ENCODE data around the gene MAP4K5. TPM values are rescaled to one million over a fixed set of nuclear protein-coding genes. Genes with fewer than 3 reads are reported as not detected.

MAP4K5 gene
- total RNA-seq, 1 experiment from 2014 or later = 73.5 TPM

DNA sequence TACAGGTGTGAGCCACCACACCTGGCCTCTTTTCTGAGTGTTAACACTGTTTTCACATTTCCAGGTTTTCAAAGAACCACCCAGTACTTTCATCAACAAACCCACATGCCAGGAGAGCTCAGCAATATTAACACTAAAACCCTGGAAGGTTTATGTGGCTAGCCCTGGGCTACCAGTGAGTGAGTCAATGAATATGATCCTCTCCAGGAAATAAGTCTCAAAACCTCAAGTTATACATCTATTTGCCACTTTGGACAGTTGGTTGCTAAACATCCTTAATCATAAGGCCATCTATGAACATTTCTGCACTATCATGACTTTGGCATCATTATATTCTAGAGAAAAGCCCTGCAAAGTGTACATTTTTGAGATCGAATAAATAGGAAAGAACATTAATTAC is 129.4 kb downstream of the MAP4K5 start:
- H3K27me3 ChIP-seq (ENCODE audit: low read length) = no peaks in the 10 kb centered on the region
- no peaks in the 10 kb centered on the region for H3K36me3 ChIP-seq (ENCODE audit: insufficient read depth, low read length)
- no peaks in the 10 kb centered on the region for H4K20me1 ChIP-seq (ENCODE audit: insufficient read depth, low read depth, low read length)
- H3K4me1 ChIP-seq (ENCODE audit: low read length) = peaks cover 25% of the 10 kb centered on the region
- H3K27ac ChIP-seq (ENCODE audit: low read length) = no peak overlapping the region
- H3K4me3 ChIP-seq (ENCODE audit: low read length) = no peak overlapping the region
- no peaks in the 10 kb centered on the region for H3K9me3 ChIP-seq (ENCODE audit: low read length)
- H3K9ac ChIP-seq (ENCODE audit: low read length) = no peak overlapping the region
- no peaks in the 10 kb centered on the region for H3K79me2 ChIP-seq (ENCODE audit: low read length)
- H2AFZ ChIP-seq (ENCODE audit: low read length) = no peak overlapping the region
- DNase-seq = no peak
- H3K9me2 ChIP-seq (replicated peaks; ENCODE audit: insufficient read depth, low read length) = no peaks in the 10 kb centered on the region
- no peak overlapping the region for H3K4me2 ChIP-seq (ENCODE audit: low read depth, low read length, poor library complexity, severe bottlenecking)

DNA sequence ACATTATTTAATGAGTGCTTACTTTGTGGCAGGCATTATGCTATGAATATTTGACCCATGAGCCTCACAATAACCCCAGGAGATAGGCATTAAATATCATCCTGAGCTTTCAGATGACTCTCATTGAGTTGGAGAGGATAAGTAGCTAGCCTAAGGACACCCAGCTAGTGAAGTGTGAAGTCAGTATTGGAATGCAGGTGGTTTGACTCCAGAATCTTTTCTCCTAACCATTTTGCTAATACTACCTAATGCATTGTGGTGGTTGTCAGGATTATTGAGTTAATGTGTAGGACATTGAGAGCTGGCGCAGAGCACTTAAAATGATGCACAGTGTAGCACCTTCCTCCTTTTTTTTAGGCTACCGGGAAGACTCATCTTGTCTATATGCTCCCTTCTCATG is 131.9 kb downstream of the MAP4K5 start:
- no peak for DNase-seq
- Histone ChIP-seq H4K20me1 (ENCODE audit: insufficient read depth, low read depth, low read length) (no peaks in the 10 kb centered on the region), H3K36me3 (ENCODE audit: insufficient read depth, low read length) (no peaks in the 10 kb centered on the region), H3K9me2 (replicated peaks; ENCODE audit: insufficient read depth, low read length) (no peaks in the 10 kb centered on the region), H3K4me2 (ENCODE audit: low read depth, low read length, poor library complexity, severe bottlenecking) (no peak overlapping the region), H3K4me3 (ENCODE audit: low read length) (no peak overlapping the region), H3K79me2 (ENCODE audit: low read length) (peaks cover 4% of the 10 kb centered on the region), H3K27ac (ENCODE audit: low read length) (no peak overlapping the region), H3K4me1 (ENCODE audit: low read length) (peaks cover 46% of the 10 kb centered on the region), H3K9ac (ENCODE audit: low read length) (no peak overlapping the region), H3K27me3 (ENCODE audit: low read length) (no peaks in the 10 kb centered on the region), H3K9me3 (ENCODE audit: low read length) (no peaks in the 10 kb centered on the region), H2AFZ (ENCODE audit: low read length) (no peak overlapping the region)

DNA sequence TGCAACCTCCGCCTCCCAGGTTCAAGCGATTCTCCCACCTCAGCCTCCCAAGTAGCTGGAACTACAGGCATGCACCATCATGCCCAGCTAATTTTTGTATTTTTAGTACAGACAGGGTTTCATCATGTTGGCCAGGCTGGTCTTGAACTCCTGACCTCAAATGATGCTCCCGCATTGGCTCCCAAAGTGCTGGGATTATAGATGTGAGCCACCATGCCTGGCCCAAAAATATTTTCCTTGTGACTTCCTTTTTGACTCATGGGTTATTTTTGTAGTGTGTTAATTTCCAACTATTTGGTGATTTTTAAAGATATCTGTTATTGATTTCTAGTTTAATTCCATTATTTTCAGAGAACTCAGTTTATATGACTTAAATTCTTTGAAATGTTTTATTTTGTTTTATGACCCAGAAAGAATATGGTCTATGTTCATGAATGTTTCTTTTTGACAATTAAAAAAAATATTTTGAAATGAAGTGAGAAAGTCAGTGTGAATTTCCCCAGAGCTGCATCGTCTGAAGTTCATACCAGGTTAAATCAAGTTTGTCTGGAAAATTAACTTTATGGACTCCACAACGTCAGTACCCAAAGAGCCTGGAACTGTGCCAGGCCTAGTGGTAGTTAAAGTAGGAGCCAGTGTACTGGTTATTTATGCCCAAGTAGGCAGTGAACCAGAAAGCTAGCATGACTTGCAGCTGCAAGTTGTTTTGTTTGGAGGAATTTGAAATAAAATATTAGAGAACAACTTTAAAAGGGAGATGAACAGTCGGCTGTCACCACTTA is 132.9 kb downstream of the MAP4K5 start:
- H3K4me3 ChIP-seq (ENCODE audit: low read length) = no peak overlapping the region
- H3K9me2 ChIP-seq (replicated peaks; ENCODE audit: insufficient read depth, low read length) = no peaks in the 10 kb centered on the region
- no peaks in the 10 kb centered on the region for H4K20me1 ChIP-seq (ENCODE audit: insufficient read depth, low read depth, low read length)
- peak overlapping the region; percentile 20 for H3K4me2 ChIP-seq (ENCODE audit: low read depth, low read length, poor library complexity, severe bottlenecking)
- H3K36me3 ChIP-seq (ENCODE audit: insufficient read depth, low read length) = no peaks in the 10 kb centered on the region
- DNase-seq = peak; percentile 59
- no peaks in the 10 kb centered on the region for H3K9me3 ChIP-seq (ENCODE audit: low read length)
- 0 out of 2 replicates have a peak overlapping the region, but pooled peaks have one; percentile 15 for H3K27ac ChIP-seq (ENCODE audit: low read length)
- H3K79me2 ChIP-seq (ENCODE audit: low read length) = peaks cover 14% of the 10 kb centered on the region
- H3K27me3 ChIP-seq (ENCODE audit: low read length) = no peaks in the 10 kb centered on the region
- no peak overlapping the region for H3K9ac ChIP-seq (ENCODE audit: low read length)
- H3K4me1 ChIP-seq (ENCODE audit: low read length) = peaks cover 56% of the 10 kb centered on the region
- H2AFZ ChIP-seq (ENCODE audit: low read length) = no peak overlapping the region

DNA sequence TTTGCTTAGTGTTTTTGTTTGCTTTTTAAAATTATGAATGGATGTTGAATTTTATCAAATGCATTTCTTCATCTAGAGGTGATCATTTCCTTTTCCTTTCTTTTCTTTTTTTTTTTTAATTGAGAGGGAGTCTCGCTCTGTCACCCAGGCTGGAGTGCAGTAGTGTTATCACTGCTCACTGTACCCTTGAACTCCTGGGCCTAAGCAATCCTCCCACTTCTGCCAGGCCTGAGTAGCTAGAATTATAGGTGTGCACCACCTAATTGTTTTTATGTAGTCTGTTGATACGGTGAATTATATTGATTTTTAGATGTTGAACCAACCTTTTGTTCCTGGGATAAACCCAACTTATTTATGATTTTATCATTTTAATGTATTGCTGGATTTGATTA is 134.2 kb downstream of the MAP4K5 start:
- H3K9me2 ChIP-seq (replicated peaks; ENCODE audit: insufficient read depth, low read length) = no peaks in the 10 kb centered on the region
- H3K79me2 ChIP-seq (ENCODE audit: low read length) = peaks cover 17% of the 10 kb centered on the region
- peaks cover 62% of the 10 kb centered on the region for H3K4me1 ChIP-seq (ENCODE audit: low read length)
- H3K27ac ChIP-seq (ENCODE audit: low read length) = peak overlapping the region; percentile 78
- H3K27me3 ChIP-seq (ENCODE audit: low read length) = no peaks in the 10 kb centered on the region
- DNase-seq = no peak
- H3K4me3 ChIP-seq (ENCODE audit: low read length) = no peak overlapping the region
- H3K9ac ChIP-seq (ENCODE audit: low read length) = peak overlapping the region; percentile 80
- H4K20me1 ChIP-seq (ENCODE audit: insufficient read depth, low read depth, low read length) = no peaks in the 10 kb centered on the region
- H3K4me2 ChIP-seq (ENCODE audit: low read depth, low read length, poor library complexity, severe bottlenecking) = peak overlapping the region; percentile 91
- no peaks in the 10 kb centered on the region for H3K9me3 ChIP-seq (ENCODE audit: low read length)
- H3K36me3 ChIP-seq (ENCODE audit: insufficient read depth, low read length) = no peaks in the 10 kb centered on the region
- peak overlapping the region; percentile 59; the same call in 1 of the 2 replicates for H2AFZ ChIP-seq (ENCODE audit: low read length)

DNA sequence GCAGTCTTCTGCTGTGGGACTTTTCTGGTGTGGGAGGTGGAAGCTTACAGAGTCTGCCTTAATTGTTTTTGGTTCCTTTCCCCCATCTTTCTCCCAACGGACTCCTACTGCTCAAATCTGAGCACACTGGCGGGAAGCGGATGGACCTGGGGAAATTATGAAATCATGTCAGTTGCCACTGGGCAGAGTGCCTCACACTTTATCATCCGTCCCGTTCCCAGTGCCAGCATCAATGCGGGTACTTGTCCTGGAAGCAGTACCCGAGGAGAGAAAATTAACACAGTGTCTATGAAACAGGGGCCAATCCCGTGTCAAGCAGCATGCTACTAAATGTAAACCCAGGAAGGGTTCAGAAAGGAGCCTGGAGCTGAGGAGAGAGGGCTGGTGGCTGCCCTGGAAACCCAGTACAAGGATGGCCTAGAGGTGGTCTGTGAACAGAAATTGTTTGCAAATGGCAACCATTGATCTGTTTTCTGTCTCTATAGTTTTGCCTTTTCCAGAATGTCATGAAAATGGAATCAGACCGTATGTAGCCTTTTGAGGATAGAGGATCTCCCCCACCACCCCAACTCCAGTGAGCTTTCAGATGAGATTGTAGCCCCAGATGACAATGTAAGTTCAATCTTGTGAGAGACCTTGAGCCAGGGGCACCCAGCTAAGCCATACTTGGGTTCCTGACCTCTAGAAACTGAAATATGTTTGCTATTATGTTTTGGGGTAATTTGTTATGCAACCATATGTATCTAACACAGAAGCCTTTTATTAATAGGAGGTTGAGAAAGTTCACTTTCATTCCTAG is 134.8 kb downstream of the MAP4K5 start:
- Histone ChIP-seq H3K36me3 (ENCODE audit: insufficient read depth, low read length) (no peaks in the 10 kb centered on the region), H3K79me2 (ENCODE audit: low read length) (peaks cover 22% of the 10 kb centered on the region), H3K9ac (ENCODE audit: low read length) (peak overlapping the region; percentile 80), H3K4me3 (ENCODE audit: low read length) (peak overlapping the region; percentile 71), H3K4me2 (ENCODE audit: low read depth, low read length, poor library complexity, severe bottlenecking) (peak overlapping the region; percentile 91), H3K4me1 (ENCODE audit: low read length) (peaks cover 68% of the 10 kb centered on the region), H3K27me3 (ENCODE audit: low read length) (no peaks in the 10 kb centered on the region), H2AFZ (ENCODE audit: low read length) (peak overlapping the region; percentile 59), H3K27ac (ENCODE audit: low read length) (peak overlapping the region; percentile 78), H4K20me1 (ENCODE audit: insufficient read depth, low read depth, low read length) (no peaks in the 10 kb centered on the region), H3K9me2 (replicated peaks; ENCODE audit: insufficient read depth, low read length) (no peaks in the 10 kb centered on the region), H3K9me3 (ENCODE audit: low read length) (no peaks in the 10 kb centered on the region)
- peak; percentile 58 for DNase-seq

DNA sequence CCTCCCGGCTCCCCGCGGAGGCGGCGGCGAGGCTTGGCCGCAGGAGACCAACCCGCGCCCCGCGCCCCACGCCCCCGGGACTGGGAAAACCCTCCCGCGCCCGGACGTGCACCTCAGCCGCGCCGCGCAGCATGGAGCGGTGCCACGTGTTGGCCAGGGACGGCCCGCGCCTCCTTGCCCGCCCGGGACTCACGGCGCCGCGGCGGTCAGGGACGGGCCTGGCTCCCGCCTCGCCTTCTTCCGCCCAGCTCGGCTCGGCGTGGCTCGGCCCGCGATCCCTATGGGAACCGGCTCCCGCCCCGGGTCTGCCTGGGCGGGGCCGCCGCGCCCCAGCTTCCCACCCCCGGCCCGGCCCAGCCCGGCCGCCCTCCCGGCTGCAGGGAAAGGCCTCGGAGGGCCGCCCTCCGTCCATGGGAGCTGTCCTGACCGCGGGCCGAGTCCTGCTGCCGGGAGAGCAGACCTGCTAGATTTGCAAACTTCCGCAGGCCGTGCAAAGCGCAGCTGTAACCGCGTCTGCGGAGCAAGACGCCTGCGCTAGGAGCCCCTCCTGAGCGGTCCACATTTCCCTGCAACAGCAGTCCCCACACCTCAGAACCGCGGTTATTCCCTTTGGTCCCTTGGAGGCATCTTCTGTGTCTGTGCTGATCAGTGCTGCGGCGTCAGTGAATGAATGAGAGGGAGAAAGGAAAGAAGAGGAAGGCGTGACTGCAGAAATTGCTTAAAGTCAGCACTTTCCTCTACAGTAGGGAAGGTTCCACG is 135.6 kb downstream of the MAP4K5 start, which contains the start of gene CDKL1:
CDKL1 (minus strand) TSS at position 251 of the 759 bp plus-strand sequence. CDS start 1,013 bp downstream, outside the sequence.
- Histone ChIP-seq H3K9ac (ENCODE audit: low read length) (peak within 1 kb of the TSS; percentile 80), H3K36me3 (ENCODE audit: insufficient read depth, low read length) (no peaks in the 10 kb centered on the region), H3K9me2 (replicated peaks; ENCODE audit: insufficient read depth, low read length) (no peaks in the 10 kb centered on the region), H3K27me3 (ENCODE audit: low read length) (no peaks in the 10 kb centered on the region), H3K4me1 (ENCODE audit: low read length) (peaks cover 70% of the 10 kb centered on the region), H3K4me3 (ENCODE audit: low read length) (peak within 1 kb of the TSS; percentile 71), H3K27ac (ENCODE audit: low read length) (peak within 1 kb of the TSS; percentile 78), H3K4me2 (ENCODE audit: low read depth, low read length, poor library complexity, severe bottlenecking) (peak within 1 kb of the TSS; percentile 91), H2AFZ (ENCODE audit: low read length) (peak within 1 kb of the TSS; percentile 59), H3K9me3 (ENCODE audit: low read length) (no peaks in the 10 kb centered on the region), H3K79me2 (ENCODE audit: low read length) (peaks cover 24% of the 10 kb centered on the region), H4K20me1 (ENCODE audit: insufficient read depth, low read depth, low read length) (no peaks in the 10 kb centered on the region)
- peak; percentile 89 for DNase-seq

DNA sequence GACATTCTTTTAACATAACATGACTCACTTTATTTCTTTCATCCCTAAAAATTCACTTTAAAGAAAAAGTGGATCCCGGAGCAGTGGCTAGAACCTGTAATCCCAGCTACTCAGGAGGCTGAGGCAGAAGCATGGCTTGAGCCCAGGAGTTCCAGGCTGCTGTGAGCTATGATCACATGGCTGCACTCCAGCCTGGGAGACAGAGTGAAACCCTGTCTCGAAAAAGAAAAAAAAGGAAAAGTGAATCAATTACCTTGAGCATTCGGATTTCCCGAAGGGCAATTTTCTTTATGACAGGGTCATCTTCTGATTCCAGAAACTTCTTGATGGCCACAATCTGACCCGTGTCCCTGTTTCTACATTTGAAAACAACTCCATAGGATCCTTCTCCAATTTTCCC is 136.9 kb downstream of the MAP4K5 start:
- no peak overlapping the region for H2AFZ ChIP-seq (ENCODE audit: low read length)
- no peaks in the 10 kb centered on the region for H4K20me1 ChIP-seq (ENCODE audit: insufficient read depth, low read depth, low read length)
- DNase-seq = no peak
- H3K36me3 ChIP-seq (ENCODE audit: insufficient read depth, low read length) = no peaks in the 10 kb centered on the region
- peaks cover 78% of the 10 kb centered on the region for H3K4me1 ChIP-seq (ENCODE audit: low read length)
- peaks cover 24% of the 10 kb centered on the region for H3K79me2 ChIP-seq (ENCODE audit: low read length)
- H3K27me3 ChIP-seq (ENCODE audit: low read length) = no peaks in the 10 kb centered on the region
- no peaks in the 10 kb centered on the region for H3K9me3 ChIP-seq (ENCODE audit: low read length)
- peak overlapping the region; percentile 71 for H3K4me3 ChIP-seq (ENCODE audit: low read length)
- H3K4me2 ChIP-seq (ENCODE audit: low read depth, low read length, poor library complexity, severe bottlenecking) = peak overlapping the region; percentile 91
- H3K9ac ChIP-seq (ENCODE audit: low read length) = peak overlapping the region; percentile 80; the same call in 1 of the 2 replicates
- no peaks in the 10 kb centered on the region for H3K9me2 ChIP-seq (replicated peaks; ENCODE audit: insufficient read depth, low read length)
- no peak overlapping the region for H3K27ac ChIP-seq (ENCODE audit: low read length)

Measured in Karpas-422 (cell line).